ENCODE measurements around the gene PGM1.

Gene PGM1

GRCh38 chr1:63679589-63679988, 86.4 kb downstream of the PGM1 start:
- Histone ChIP-seq H3K36me3 (replicated peaks) (no peaks in the 10 kb centered on the region), H3K27me3 (replicated peaks) (no peaks in the 10 kb centered on the region), H3K4me3 (ENCODE audit: low read depth, low read length) (no peak overlapping the region), H3K27ac (no peak overlapping the region)
- in situ Hi-C loops (cut with HindIII; ENCODE audit: low pct_ligation_motif_present, low sequenced_read_pairs) = loop anchor here (25.0 kb wide), 2 partner anchors 458 to 558 kb away; no protein-coding TSS in a partner anchor
- no peak for DNase-seq
- TF ChIP-seq CTCF (IDR thresholded peaks at IDR 0.05; ENCODE audit: low read depth, low read length, missing control alignments) = no peak

GRCh38 chr1:63682936-63683335, 89.7 kb downstream of the PGM1 start:
- H3K27ac ChIP-seq = no peak overlapping the region
- H3K4me3 ChIP-seq (ENCODE audit: low read depth, low read length) = no peak overlapping the region
- H3K36me3 ChIP-seq (replicated peaks) = no peaks in the 10 kb centered on the region
- H3K27me3 ChIP-seq (replicated peaks) = no peaks in the 10 kb centered on the region
- TF ChIP-seq CTCF (IDR thresholded peaks at IDR 0.05; ENCODE audit: low read depth, low read length, missing control alignments) = no peak
- in situ Hi-C loops (cut with HindIII; ENCODE audit: low pct_ligation_motif_present, low sequenced_read_pairs) = loop anchor here (25.0 kb wide), 2 partner anchors 454 to 554 kb away; no protein-coding TSS in a partner anchor
- no peak for DNase-seq

- Histone ChIP-seq H3K36me3 (replicated peaks) (no peaks in the 10 kb centered on the region), H3K4me3 (ENCODE audit: low read depth, low read length) (no peak overlapping the region), H3K27ac (no peak overlapping the region), H3K27me3 (replicated peaks) (no peaks in the 10 kb centered on the region)
- in situ Hi-C loops (cut with HindIII; ENCODE audit: low pct_ligation_motif_present, low sequenced_read_pairs) = loop anchor here (25.0 kb wide), 2 partner anchors 454 to 554 kb away; no protein-coding TSS in a partner anchor
- DNase-seq = no peak
- no peak for TF ChIP-seq CTCF (IDR thresholded peaks at IDR 0.05; ENCODE audit: low read depth, low read length, missing control alignments)
Observed at GRCh38 chr1:63683759-63684158, 90.5 kb downstream of the PGM1 start.

GRCh38 chr1:63686696-63687095, 93.5 kb downstream of the PGM1 start:
- no peak overlapping the region for H3K27ac ChIP-seq
- H3K4me3 ChIP-seq (ENCODE audit: low read depth, low read length) = no peak overlapping the region
- in situ Hi-C loops (cut with HindIII; ENCODE audit: low pct_ligation_motif_present, low sequenced_read_pairs) = loop anchor here (25.0 kb wide), 2 partner anchors 451 to 551 kb away; no protein-coding TSS in a partner anchor
- TF ChIP-seq CTCF (IDR thresholded peaks at IDR 0.05; ENCODE audit: low read depth, low read length, missing control alignments) = no peak
- H3K27me3 ChIP-seq (replicated peaks) = no peaks in the 10 kb centered on the region
- H3K36me3 ChIP-seq (replicated peaks) = no peaks in the 10 kb centered on the region
- no peak for DNase-seq

- TF ChIP-seq CTCF (IDR thresholded peaks at IDR 0.05; ENCODE audit: low read depth, low read length, missing control alignments) = no peak
- H3K36me3 ChIP-seq (replicated peaks) = no peaks in the 10 kb centered on the region
- no peaks in the 10 kb centered on the region for H3K27me3 ChIP-seq (replicated peaks)
- H3K27ac ChIP-seq = peak overlapping the region; percentile 92
- no peak overlapping the region for H3K4me3 ChIP-seq (ENCODE audit: low read depth, low read length)
- DNase-seq = peak; percentile 81
- in situ Hi-C loops (cut with HindIII; ENCODE audit: low pct_ligation_motif_present, low sequenced_read_pairs) = loop anchor here (25.0 kb wide), 2 partner anchors 449 to 549 kb away; no protein-coding TSS in a partner anchor
Observed at GRCh38 chr1:63688302-63688890, 95.2 kb downstream of the PGM1 start.

Measured in brain microvascular endothelial cell (primary cell).